GM18508 (cell line): ENCODE measurements around the gene ITGA4.
A peak's percentile ranks its signal among the peaks of the same experiment; 100 is the strongest.
"Not testable (repeated sequence)": the region's sequence is repeated elsewhere in the genome, so short reads cannot be mapped to it uniquely, and the experiment has no call there.

Experiments
- ATAC-seq: cut with Tn5 transposase; IDR thresholded peaks from one replicate; pipeline ENCODE4 v1.9.1; 2021; ENCODE audit warnings: moderate number of reproducible peaks; ENCODE audit not compliant: insufficient read depth, unreplicated experiment

The ITGA4 gene

GRCh38 chr2:181457121-181457740 is at the start of gene ITGA4:
Gene ITGA4 (plus strand): TSS chr2:181457386. CDS start chr2:181457655, 269 bp downstream.
- peak; percentile 34 for ATAC-seq

- no peak for ATAC-seq
Measured at GRCh38 chr2:181408861-181409260, 48.3 kb upstream of the ITGA4 start.

- peak; percentile 55 for ATAC-seq
Measured at GRCh38 chr2:181411105-181411849, 45.9 kb upstream of the ITGA4 start.

GRCh38 chr2:181419129-181419855 is 37.9 kb upstream of the ITGA4 start:
- ATAC-seq: no peak

GRCh38 chr2:181420259-181421130 is 36.7 kb upstream of the ITGA4 start:
- ATAC-seq: no peak

GRCh38 chr2:181421131-181421458 is 36.1 kb upstream of the ITGA4 start:
- ATAC-seq: no peak

- no peak for ATAC-seq
Measured at GRCh38 chr2:181421464-181421863, 35.7 kb upstream of the ITGA4 start.

GRCh38 chr2:181426672-181427071 is 30.5 kb upstream of the ITGA4 start:
- no peak for ATAC-seq

GRCh38 chr2:181430406-181431118 is 26.6 kb upstream of the ITGA4 start:
- ATAC-seq: no peak

- ATAC-seq: no peak
Measured at GRCh38 chr2:181431674-181432073, 25.5 kb upstream of the ITGA4 start.

GRCh38 chr2:181438261-181438660 is 18.9 kb upstream of the ITGA4 start:
- ATAC-seq: no peak

GRCh38 chr2:181440344-181440743 is 16.8 kb upstream of the ITGA4 start:
- ATAC-seq: no peak

- no peak for ATAC-seq
Measured at GRCh38 chr2:181440919-181441318, 16.3 kb upstream of the ITGA4 start.

- ATAC-seq: no peak
Measured at GRCh38 chr2:181441670-181442069, 15.5 kb upstream of the ITGA4 start.

- ATAC-seq: no peak
Measured at GRCh38 chr2:181444654-181445053, 12.5 kb upstream of the ITGA4 start.

- no peak for ATAC-seq
Measured at GRCh38 chr2:181446985-181447384, 10.2 kb upstream of the ITGA4 start.

GRCh38 chr2:181449278-181449677 is 7.9 kb upstream of the ITGA4 start:
- not testable (repeated sequence) for ATAC-seq

- ATAC-seq: no peak
Measured at GRCh38 chr2:181454686-181455450, 2.3 kb upstream of the ITGA4 start.

- ATAC-seq: peak; percentile 53
Measured at GRCh38 chr2:181456660-181457120, 496 bp upstream of the ITGA4 start.
